ENCODE results near the gene ROGDI.

DNA sequence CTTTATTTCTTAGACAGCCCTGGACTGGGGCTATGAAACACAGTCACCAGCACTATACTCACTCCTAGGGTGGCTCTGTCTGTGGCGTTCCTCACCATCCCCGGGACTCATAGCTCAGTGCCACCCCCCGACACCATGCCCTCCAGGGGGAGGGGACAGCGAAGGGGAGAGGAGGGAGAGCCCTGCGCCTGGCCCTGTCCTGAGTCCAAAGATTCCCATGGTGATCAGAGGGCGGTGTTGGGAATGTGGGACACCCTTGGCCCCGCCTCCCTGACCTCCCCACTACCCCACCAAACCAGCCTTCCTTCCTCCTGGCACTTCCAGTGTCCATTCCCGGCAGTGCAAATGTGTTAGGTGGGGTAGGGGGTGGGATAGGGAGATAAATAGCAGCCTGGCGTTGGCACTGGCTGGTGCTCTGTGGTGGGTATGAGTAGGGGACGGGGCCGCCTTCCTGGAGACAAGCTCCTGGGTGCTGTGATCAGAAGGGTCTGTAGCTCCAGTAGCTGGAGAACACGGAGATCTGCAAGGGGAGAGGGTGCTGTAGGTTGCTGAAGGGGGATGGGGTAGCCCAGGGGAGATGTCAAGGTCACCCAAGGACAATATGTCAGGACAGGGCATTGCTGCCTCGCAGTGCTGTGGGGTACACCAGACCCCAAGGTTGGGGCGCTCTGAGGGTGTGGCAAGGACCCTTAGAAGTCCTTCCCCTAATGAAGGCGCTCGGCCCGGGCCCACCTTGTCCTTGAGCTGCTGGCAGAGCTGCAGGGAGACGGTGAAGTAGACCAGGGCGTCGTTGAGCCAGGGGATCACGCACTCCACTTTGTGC, 5.2 kb downstream of the ROGDI start:
- TF ChIP-seq, protein P1, sequence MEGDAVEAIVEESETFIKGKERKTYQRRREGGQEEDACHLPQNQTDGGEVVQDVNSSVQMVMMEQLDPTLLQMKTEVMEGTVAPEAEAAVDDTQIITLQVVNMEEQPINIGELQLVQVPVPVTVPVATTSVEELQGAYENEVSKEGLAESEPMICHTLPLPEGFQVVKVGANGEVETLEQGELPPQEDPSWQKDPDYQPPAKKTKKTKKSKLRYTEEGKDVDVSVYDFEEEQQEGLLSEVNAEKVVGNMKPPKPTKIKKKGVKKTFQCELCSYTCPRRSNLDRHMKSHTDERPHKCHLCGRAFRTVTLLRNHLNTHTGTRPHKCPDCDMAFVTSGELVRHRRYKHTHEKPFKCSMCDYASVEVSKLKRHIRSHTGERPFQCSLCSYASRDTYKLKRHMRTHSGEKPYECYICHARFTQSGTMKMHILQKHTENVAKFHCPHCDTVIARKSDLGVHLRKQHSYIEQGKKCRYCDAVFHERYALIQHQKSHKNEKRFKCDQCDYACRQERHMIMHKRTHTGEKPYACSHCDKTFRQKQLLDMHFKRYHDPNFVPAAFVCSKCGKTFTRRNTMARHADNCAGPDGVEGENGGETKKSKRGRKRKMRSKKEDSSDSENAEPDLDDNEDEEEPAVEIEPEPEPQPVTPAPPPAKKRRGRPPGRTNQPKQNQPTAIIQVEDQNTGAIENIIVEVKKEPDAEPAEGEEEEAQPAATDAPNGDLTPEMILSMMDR (IDR thresholded peaks at IDR 0.05; ENCODE audit: low read length) = no peak
- no peak for TF ChIP-seq EZH2phosphoT487 (IDR thresholded peaks at IDR 0.05; ENCODE audit: low read length)
- no peak for TF ChIP-seq EZH2 (optimal IDR thresholded peaks at IDR 0.05; ENCODE audit: low read depth, low read length)

Measured in MM.1S (cell line).